IPS-11a (cell line): ENCODE measurements around the gene GRIN1.

Experiments
- H3K4me3 ChIP-seq: one replicate; pipeline ENCODE4 v1.5.1; 2013; ENCODE audit warnings: low read depth, low read length, control low read depth

GRIN1 gene

DNA sequence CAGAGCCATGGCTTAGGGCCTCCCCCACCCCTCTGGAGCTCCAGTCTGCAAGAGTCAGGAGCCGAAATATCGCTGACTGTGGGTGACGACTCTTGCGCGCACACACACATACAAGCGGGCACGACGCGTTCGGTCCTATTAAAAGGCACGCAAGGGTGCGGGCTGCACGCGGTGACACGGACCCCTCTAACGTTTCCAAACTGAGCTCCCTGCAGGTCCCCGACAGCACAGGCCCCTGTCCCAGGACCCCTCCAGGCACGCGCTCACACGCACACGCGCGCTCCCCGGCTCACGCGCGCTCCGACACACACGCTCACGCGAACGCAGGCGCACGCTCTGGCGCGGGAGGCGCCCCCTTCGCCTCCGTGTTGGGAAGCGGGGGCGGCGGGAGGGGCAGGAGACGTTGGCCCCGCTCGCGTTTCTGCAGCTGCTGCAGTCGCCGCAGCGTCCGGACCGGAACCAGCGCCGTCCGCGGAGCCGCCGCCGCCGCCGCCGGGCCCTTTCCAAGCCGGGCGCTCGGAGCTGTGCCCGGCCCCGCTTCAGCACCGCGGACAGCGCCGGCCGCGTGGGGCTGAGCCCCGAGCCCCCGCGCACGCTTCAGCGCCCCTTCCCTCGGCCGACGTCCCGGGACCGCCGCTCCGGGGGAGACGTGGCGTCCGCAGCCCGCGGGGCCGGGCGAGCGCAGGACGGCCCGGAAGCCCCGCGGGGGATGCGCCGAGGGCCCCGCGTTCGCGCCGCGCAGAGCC is at the start of gene GRIN1:
GRIN1 (plus strand) TSS at position 433 of the 746 bp plus-strand sequence. CDS start 333 bp downstream, outside the sequence.
- no peak within 1 kb of the TSS for H3K4me3 ChIP-seq

GRCh38 chr9:137089232-137089947 is 49.6 kb upstream of the GRIN1 start:
- no peak overlapping the region for H3K4me3 ChIP-seq

GRCh38 chr9:137095664-137096517 is 43.1 kb upstream of the GRIN1 start:
- H3K4me3 ChIP-seq: no peak overlapping the region

DNA sequence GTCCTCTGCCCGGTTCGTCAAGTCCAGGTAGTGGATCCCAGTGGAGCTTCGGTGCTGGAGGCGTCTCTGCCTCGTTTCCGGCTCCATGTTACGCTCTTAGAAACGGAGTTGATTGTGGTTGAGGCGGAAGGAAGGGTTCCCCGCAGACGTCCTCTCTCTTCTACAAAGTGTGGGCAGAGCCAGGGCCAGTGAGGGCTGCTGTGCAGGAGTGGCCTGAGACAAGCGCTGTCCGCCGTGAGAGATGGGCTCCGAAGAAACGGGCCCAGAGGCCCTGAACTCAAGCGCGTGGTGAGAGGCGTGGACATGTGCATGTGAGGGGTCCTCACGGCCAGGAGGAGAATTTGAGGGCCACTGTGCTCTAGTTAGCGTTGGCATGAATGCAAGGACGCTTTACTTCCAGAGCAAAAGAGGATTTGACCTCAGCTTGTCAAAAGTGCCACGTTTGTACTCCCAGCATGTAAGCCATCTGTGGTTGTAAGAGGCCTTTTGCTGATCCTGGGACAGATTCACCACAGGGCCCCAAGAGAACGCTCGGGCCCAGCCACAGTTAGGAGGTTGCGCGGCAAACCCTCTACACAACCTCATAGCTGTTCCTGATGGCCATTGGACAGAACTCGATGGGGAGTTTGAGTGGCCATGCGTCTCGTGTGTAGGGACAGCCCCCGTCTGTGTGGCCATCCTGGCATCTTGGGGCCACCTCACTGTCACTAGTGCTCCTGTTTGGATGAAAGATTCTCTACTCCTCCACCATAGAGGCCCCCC is 42.0 kb upstream of the GRIN1 start:
- H3K4me3 ChIP-seq: no peak overlapping the region

GRCh38 chr9:137097761-137098462 is 41.0 kb upstream of the GRIN1 start:
- no peak overlapping the region for H3K4me3 ChIP-seq

DNA sequence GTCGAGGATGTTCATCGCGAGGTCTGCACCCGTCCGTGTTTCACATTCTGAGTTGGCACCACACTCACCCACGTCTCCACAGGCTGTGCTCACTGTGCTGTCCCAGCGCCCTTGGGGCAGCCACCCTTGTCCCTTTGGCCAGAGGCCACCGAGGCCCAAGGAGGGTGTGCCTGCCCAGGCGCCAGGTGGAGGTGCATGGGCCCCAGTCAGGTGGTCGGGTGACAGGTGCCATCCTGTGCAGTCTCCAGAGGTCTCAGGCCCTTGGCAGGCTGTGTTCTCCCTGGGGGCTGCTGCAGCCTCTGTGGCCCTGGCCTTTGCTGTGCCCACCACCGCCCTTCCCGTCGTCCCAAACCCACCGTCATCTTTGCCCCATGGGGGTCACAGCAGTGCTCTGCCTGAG is 39.7 kb upstream of the GRIN1 start:
- no peak overlapping the region for H3K4me3 ChIP-seq

DNA sequence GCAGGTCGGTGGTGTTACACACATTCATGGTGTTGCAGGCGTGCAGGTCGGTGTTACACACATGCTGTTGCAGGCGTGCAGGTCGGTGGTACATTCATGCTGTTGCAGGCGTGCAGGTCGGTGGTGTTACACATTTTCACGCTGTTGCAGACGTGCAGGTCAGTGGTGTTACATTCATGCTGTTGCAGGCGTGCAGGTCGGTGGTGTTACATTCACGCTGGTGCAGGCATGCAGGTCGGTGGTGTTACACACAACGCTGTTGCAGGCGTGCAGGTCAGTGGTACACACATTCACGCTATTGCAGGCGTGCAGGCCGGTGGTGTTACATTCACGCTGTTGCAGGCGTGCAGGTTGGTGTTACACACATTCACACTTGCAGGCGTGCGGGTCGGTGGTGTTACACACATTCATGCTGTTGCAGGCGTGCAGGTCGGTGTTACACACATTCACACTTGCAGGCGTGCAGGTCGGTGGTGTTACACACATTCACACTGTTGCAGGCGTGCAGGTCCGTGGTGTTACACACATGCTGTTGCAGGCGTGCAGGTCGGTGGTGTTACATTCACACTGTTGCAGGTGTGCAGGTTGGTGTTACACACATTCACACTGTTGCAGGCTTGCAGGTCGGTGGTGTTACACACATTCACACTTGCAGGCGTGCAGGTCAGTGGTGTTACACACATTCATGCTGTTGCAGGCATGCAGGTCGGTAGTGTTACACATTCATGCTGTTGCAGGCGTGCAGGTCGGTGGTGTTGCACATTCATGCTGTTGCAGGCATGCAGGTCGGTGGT is 35.6 kb upstream of the GRIN1 start:
- no peak overlapping the region for H3K4me3 ChIP-seq

- H3K4me3 ChIP-seq: no peak overlapping the region
Measured at GRCh38 chr9:137105814-137106661, 32.9 kb upstream of the GRIN1 start.

DNA sequence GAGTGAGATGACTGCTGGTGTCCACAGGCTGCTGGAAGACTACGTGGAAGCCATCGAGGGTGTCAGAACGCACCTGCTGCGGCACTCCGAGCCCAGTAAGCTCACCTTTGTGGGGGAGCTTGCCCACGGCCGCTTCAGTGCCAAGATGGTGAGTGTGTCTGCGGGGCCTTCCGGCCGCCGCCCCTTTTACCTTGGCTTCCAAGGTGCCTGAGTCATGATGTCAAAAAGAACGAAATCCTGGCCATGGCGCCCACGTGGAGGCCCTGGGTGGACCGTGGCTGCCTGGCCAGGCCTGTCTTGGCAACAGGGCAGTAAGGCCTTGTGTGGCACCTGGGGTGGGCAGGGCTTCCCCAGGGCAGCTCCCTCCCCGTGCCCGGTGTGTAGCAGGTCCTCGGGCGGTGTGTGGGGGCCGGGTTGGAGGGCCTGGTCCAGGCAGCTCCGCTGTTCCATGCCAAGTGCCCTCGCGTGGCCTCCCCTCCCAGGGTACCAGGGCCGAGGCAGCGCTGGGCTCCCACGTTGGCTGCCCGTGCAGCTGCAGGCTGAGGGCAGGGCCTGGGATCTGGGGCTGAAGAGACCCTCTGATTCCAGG is 32.2 kb upstream of the GRIN1 start:
- no peak overlapping the region for H3K4me3 ChIP-seq

DNA sequence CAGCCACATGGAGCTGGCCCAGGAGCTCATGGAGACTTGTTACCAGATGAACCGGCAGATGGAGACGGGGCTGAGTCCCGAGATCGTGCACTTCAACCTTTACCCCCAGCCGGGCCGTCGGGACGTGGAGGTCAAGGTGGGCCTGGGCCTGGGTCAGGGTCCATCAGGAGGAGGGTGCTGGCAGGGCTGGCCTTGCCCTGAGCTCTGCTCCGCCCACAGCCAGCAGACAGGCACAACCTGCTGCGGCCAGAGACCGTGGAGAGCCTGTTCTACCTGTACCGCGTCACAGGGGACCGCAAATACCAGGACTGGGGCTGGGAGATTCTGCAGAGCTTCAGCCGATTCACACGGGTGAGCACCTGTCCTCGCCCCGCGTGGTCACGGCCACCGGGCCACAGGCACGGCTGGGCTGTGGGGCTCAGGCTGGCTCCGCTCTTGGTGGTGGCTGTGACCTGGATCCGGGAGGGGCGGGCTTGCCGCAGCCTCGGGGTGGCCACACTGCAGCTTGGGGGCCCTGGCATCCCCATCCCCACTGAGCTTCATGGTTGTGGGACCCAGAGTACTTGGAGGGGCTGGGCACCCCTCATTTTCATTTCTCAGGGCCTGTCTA is 31.5 kb upstream of the GRIN1 start:
- no peak overlapping the region for H3K4me3 ChIP-seq

GRCh38 chr9:137107982-137108381 is 31.0 kb upstream of the GRIN1 start:
- no peak overlapping the region for H3K4me3 ChIP-seq

DNA sequence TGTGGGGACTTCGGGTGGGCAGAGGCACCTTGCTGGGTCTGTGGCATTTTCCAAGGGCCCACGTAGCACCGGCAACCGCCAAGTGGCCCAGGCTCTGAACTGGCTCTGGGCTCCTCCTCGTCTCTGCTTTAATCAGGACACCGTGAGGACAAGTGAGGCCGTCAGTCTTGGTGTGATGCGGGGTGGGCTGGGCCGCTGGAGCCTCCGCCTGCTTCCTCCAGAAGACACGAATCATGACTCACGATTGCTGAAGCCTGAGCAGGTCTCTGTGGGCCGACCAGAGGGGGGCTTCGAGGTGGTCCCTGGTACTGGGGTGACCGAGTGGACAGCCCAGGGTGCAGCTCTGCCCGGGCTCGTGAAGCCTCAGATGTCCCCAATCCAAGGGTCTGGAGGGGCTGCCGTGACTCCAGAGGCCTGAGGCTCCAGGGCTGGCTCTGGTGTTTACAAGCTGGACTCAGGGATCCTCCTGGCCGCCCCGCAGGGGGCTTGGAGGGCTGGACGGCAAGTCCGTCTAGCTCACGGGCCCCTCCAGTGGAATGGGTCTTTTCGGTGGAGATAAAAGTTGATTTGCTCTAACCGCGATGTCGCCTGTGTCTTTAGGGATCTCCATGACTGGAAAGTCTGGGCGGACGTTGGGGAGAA is 30.2 kb upstream of the GRIN1 start:
- no peak overlapping the region for H3K4me3 ChIP-seq

- no peak overlapping the region for H3K4me3 ChIP-seq
Measured at GRCh38 chr9:137109250-137110146, 29.5 kb upstream of the GRIN1 start.

DNA sequence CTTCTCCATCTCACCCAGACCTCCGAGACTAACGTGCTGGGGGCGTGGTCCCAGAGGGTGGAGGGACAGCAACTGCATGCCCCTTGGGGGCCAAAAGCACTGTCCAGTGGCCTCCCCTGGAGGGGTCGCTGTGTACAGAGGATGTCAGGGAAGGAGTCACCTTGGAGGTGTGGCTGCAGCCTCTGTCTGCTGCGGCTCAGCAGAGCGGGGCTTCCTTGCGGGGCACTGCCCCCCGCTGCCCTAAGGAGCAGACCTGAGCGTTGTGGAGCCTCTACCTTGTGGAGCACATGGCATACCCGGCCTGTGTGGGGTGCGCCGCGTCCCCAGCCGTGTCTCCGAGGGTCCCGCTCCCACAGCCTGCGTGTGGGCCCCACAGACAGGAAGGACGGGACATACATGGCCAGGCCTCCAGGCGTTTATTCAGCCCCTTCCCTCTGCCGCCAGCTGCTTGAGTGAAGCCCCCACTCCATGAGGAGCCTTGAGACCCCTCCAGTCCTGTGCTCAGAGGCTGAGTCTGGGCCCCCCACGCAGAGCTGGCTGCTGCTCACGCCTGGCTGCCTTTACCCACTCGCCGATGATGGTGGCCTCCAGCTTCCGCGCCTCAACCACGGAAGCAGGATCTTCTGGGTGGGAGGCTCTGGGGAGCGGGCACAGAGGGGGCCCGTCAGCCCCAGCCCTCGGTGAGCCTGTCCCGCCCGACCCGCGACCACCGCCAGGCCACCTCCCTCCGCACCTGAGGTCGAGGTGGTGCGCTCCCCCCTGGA is 28.6 kb upstream of the GRIN1 start:
- no peak overlapping the region for H3K4me3 ChIP-seq
